C4-2B (cell line): ENCODE results near the gene XAGE3.
"Not testable (repeated sequence)": the region's sequence is repeated elsewhere in the genome, so short reads cannot be mapped to it uniquely, and the experiment has no call there.

Experiments
- H3K27ac ChIP-seq: fragments of 450-650 bp; 2 replicates; pipeline ENCODE4 v1.5.1; 2017
- ZFX ChIP-seq: fragments of 450-650 bp; IDR thresholded peaks from 2 replicates; pipeline ENCODE4 v1.6.1; 2017
- TF ChIP-seq, protein P1 (sequence below): fragments of 450-650 bp; conservative IDR thresholded peaks from 2 replicates; pipeline ENCODE4 v1.5.1; 2017; ENCODE audit warnings: mild to moderate bottlenecking

Gene XAGE3

DNA sequence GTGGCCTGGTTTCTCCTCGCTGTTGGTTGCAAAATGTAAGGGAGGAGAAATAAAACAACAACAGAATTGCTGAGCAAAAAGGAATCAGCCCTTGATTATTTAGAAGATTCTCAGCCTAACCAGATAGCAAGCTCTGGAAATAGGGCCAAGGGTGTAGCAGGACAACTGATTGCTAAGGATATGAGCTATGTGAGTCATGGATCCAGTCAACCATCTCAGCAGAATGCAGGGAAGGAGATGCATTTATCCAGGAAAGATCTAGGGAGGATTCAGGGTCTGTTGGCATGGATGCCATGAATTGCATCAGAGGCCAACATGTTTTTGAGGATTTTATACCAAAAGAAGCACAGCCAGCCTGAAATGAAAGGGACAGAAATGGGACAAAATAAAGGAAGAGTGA is 2.2 kb upstream of the XAGE3 start:
- TF ChIP-seq ZFX, result no peak
- TF ChIP-seq, protein P1, sequence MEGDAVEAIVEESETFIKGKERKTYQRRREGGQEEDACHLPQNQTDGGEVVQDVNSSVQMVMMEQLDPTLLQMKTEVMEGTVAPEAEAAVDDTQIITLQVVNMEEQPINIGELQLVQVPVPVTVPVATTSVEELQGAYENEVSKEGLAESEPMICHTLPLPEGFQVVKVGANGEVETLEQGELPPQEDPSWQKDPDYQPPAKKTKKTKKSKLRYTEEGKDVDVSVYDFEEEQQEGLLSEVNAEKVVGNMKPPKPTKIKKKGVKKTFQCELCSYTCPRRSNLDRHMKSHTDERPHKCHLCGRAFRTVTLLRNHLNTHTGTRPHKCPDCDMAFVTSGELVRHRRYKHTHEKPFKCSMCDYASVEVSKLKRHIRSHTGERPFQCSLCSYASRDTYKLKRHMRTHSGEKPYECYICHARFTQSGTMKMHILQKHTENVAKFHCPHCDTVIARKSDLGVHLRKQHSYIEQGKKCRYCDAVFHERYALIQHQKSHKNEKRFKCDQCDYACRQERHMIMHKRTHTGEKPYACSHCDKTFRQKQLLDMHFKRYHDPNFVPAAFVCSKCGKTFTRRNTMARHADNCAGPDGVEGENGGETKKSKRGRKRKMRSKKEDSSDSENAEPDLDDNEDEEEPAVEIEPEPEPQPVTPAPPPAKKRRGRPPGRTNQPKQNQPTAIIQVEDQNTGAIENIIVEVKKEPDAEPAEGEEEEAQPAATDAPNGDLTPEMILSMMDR, result no peak
- H3K27ac ChIP-seq, result no peak overlapping the region

DNA sequence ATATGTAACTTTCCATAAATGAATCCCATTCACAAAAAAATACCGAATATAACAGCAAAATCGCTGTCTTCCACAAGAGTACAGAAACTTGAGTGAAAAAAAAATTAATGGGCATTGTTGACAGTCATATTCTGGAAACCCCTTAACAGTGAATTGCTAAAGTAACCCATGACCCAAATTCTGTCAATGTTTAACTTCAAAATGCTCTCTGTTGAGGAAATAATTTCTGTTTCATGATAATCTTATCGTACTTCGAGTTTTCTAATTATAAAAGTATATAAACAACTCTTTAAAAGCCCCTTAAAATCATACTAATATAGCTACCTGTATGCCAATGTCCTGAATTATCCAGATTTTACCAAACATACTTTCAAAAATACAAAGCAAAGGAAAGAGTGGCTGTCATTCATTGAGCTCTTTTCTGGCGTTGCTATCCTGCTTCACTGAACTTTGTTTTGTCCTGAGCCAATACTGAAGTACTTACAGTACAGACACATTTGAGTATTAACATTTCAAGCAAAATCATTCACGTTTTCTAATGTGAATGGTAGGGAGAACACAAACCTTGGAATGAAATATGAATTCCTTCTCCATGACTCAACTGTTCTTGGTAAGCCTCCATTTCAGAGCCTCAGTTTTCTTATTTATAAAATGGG is 2.4 kb downstream of the XAGE3 start:
- TF ChIP-seq ZFX, result no peak
- TF ChIP-seq, protein P1, result no peak
- no peak overlapping the region for H3K27ac ChIP-seq

DNA sequence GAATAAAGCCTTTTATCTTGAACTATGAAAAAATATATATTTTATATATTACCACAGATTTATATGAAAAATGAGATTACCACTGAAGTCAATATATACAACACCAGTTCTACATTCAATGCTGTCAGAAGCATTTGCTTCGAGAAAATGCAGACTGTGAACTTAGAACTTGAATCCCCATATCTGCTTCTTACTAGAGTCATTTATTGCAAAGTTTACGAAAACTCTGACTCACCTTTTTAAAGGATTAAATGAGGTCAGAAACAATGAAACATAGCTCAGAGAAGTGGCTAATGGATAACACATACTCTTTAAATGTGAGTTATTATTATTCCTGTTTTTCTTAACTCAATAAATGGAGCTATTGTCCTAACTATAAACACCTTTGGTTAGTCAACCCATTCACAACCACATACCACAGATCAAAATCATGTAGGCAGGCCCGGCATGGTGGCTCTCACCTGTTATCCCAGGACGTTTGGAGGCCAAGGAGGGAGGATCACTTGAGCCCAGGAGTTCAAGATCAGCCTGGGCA is 10.8 kb downstream of the XAGE3 start:
- not testable (repeated sequence) for H3K27ac ChIP-seq

DNA sequence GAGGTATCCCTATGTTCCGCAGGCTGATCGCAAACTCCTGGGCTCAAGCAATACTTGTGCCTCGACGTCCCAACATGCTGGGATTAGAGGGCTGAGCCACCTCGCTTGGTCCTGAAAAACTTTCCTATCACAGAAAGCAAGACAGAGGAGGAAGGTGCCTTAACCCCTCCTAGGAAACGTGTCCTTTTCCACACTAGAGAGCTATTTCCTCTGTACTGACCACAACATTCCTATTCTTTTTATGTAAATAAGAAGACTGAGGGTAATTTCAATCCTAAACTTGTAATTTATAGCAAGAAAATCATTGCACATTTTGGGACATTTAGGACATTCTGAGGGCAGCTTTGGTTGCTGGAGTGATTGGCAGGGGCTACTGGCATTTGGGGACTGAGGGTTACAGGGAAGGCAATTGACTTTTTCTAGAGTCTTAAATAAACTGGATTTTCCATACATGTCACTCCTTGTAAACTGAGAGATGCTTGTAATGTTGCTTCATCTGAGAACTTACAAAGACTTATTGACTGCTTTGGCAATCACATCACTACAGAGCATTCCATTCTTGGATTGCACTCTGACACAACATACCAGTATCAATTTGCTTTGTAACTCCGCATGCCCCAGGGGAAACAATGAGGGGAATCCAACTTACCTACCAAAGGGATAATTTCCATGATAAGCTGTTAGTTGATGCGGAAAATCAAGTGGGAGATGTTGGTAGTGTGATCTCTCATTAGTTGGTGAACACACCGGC is 15.6 kb downstream of the XAGE3 start:
- TF ChIP-seq ZFX, result no peak
- TF ChIP-seq, protein P1, result no peak
- H3K27ac ChIP-seq, result no peak overlapping the region

DNA sequence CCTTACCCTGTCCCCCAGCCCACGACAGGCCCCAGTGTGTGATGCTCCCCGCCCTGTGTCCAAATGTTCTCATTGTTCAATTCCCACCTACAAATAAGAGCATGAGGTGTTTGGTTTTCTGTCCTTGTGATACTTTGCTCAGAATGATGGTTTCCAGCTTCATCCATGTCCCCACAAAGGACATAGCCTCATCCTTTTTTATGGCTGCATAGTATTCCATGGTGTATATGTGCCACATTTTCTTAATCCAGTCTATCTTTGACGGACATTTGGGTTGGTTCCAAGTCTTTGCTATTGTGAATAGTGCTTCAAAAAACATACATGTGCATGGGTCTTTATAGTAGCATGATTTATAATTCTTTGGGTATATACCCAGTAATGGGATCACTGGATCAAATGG is 24.3 kb downstream of the XAGE3 start:
- not testable (repeated sequence) for H3K27ac ChIP-seq

DNA sequence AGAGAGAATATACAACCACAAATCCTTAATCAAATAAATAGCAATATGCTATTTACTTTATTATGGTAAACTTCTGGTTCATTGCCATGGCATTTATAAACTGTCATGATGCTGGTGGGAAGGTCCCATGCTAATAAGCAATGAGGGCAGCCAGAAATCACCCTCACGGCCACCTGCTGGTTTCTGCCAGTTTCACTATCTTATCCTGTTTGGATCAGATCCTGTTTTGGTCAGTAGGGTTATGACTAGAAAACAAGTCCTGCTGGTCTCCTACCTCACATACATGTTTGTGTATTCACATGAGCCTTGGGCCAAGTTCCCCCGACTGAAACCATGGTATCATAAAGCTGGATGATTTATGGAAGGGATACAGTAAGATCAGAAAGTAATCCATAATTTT is 28.7 kb downstream of the XAGE3 start:
- no peak for TF ChIP-seq ZFX
- TF ChIP-seq, protein P1, result no peak
- H3K27ac ChIP-seq, result no peak overlapping the region

DNA sequence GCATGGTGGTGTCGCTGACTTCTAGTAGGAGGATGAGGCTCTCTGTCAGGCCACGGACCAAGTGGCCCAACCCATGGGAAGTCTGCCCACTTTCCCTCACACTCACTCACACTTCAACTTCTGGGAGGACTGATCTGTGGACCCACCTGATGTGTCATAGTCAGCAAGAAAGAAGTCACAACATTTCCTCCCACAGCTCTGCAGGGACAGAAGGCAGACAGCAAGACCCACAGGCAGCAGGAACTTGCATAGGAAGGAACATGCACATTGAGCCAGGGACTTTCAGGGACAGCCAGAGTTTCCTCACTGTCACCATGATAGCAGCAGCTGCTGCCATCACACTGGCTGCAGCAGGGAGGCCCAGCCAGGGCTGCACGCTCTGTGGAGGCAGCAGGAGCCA is 37.3 kb downstream of the XAGE3 start:
- TF ChIP-seq ZFX, result no peak
- TF ChIP-seq, protein P1, result no peak
- H3K27ac ChIP-seq, result no peak overlapping the region

DNA sequence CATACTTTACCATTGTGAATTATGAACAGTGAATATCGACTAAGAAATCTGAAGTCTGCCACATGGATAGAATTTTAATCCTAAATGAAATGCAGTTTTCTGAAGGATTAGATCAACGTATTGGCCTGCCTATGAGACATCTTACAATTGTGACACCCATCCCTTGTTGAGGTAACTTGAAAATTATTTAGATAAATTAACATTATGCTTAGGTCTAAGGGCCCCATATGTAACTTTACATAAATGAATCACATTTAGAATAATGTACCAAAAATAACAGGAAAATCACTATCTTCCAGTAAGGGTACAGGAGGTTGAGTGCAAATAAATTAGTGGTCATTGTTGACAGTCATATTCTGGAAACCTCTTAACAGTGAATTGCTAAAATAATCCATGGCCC is 43.3 kb downstream of the XAGE3 start:
- H3K27ac ChIP-seq, result no peak overlapping the region
- TF ChIP-seq, protein P1, result no peak
- no peak for TF ChIP-seq ZFX
